ENCODE data around the gene OTULIN. TPM values are rescaled to one million over a fixed set of nuclear protein-coding genes. Genes with fewer than 3 reads are reported as not detected.
A peak's percentile ranks its signal among the peaks of the same experiment; 100 is the strongest.

OTULIN gene
- total and polyA plus RNA-seq, 11 donors: 7.6 to 42.0 (median 27.1) TPM

DNA sequence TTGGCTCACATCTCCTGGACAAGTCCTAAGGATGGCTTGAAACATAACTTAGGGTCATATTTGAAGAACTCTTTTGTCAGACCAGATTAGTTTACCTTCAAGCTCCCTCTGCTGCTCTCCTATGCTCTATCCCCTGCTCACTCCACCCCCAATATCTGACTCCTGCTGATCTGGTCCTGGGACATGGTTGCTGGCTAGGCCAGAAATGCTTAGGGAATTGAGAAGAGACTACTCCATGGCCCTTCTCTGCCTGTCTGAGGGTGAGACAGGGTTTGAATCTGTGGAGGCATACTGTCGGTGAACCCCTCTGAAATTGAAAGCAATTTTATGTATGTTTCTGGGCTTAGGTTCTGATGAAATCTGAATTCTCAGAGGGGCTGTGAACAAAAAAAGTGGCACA, 3.3 kb downstream of the OTULIN start:
- intact Hi-C loops (cut with DNase I): no loop called here
- ATAC-seq: no peak

DNA sequence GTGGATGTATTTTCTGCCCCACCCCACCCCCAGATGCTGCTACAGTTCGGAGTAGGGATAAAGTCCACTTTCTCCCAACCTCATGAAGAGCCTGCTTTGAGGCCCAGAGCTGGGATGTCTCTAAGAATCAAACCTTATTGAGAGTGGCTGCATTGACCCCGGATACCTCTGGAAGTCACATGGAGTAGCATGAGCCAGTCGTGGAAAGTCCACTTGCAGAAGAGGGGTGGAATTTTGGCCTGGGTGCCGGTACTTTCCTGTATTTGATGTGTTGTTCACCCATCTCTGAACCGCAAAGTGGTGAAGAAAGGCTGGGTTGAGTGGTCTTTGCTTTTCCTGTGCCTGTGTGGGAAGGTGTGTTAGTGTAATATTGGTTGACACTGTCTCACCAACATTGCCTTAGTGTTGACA, 3.7 kb downstream of the OTULIN start:
- H3K27me3 ChIP-seq: no peaks in the 10 kb centered on the region
- H3K9me3 ChIP-seq: no peaks in the 10 kb centered on the region
- TF ChIP-seq, protein P1, sequence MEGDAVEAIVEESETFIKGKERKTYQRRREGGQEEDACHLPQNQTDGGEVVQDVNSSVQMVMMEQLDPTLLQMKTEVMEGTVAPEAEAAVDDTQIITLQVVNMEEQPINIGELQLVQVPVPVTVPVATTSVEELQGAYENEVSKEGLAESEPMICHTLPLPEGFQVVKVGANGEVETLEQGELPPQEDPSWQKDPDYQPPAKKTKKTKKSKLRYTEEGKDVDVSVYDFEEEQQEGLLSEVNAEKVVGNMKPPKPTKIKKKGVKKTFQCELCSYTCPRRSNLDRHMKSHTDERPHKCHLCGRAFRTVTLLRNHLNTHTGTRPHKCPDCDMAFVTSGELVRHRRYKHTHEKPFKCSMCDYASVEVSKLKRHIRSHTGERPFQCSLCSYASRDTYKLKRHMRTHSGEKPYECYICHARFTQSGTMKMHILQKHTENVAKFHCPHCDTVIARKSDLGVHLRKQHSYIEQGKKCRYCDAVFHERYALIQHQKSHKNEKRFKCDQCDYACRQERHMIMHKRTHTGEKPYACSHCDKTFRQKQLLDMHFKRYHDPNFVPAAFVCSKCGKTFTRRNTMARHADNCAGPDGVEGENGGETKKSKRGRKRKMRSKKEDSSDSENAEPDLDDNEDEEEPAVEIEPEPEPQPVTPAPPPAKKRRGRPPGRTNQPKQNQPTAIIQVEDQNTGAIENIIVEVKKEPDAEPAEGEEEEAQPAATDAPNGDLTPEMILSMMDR (IDR thresholded peaks at IDR 0.05): no peak
- TF ChIP-seq POLR2A (IDR thresholded peaks at IDR 0.05): no peak
- H3K4me3 ChIP-seq: peak overlapping the region in 1 of 12 donors; percentile 8
- H3K36me3 ChIP-seq: peaks cover 0 to 5% (median 0%) of the 10 kb centered on the region in 9 donors
- ATAC-seq (no peak), DNase-seq (no peak)
- intact Hi-C loops (cut with DNase I): no loop called here
- peaks cover 0 to 86% (median 68%) of the 10 kb centered on the region in 12 donors for H3K4me1 ChIP-seq
- 66 to 76% (median 72%) methylated on average over 5 of the region's 5 CpGs for WGBS, 4 donors
- H3K27ac ChIP-seq: peak overlapping the region in 5 of 12 donors; percentile 1 to 98 (median 33)

More for the DNA sequence above, 3.3 kb downstream of the OTULIN start:
- TF ChIP-seq, protein P1 (IDR thresholded peaks at IDR 0.05): no peak
- TF ChIP-seq POLR2A (IDR thresholded peaks at IDR 0.05): no peak
- no peak for DNase-seq
- peaks cover 0 to 85% (median 67%) of the 10 kb centered on the region in 12 donors for H3K4me1 ChIP-seq
- 91 to 100% (median 96%) methylated on average over 1 of the region's 1 CpG for WGBS, 4 donors
- peaks cover 0 to 5% (median 0%) of the 10 kb centered on the region in 9 donors for H3K36me3 ChIP-seq
- H3K9me3 ChIP-seq: no peaks in the 10 kb centered on the region
- no peaks in the 10 kb centered on the region for H3K27me3 ChIP-seq
- peak overlapping the region in 1 of 12 donors; percentile 8 for H3K4me3 ChIP-seq
- peak overlapping the region in 5 of 12 donors; percentile 1 to 98 (median 33) for H3K27ac ChIP-seq

DNA sequence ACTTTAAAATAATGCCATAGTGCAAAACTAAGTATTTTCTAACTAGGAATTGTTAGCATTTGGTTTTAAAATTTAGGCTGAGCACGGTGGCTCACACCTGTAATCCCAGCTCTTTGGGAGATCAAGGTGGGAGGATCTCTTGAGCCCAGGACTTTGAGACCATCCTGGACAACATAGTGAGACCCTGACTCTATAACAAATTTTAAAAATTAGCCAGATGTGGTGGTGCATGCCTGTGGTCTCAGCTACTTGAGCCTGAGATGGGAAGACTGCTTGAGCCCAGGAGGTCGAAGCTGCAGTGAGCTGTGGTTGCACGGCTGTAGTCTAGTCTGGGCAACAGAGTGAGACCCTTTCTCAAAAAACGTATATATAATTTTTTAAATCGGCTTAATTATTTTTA, 4.9 kb downstream of the OTULIN start:
- peak overlapping the region in 1 of 12 donors; percentile 98 for H3K27ac ChIP-seq
- no peak for TF ChIP-seq POLR2A (IDR thresholded peaks at IDR 0.05)
- TF ChIP-seq, protein P1 (IDR thresholded peaks at IDR 0.05): no peak
- peaks cover 0 to 12% (median 0%) of the 10 kb centered on the region in 9 donors for H3K36me3 ChIP-seq
- no peaks in the 10 kb centered on the region for H3K9me3 ChIP-seq
- 93 to 96% (median 94%) methylated on average over 5 of the region's 5 CpGs for WGBS, 4 donors
- no peaks in the 10 kb centered on the region for H3K27me3 ChIP-seq
- ATAC-seq (no peak), DNase-seq (no peak)
- H3K4me1 ChIP-seq: peaks cover 0 to 83% (median 65%) of the 10 kb centered on the region in 12 donors
- intact Hi-C loops (cut with DNase I): no loop called here
- H3K4me3 ChIP-seq: no peak overlapping the region

DNA sequence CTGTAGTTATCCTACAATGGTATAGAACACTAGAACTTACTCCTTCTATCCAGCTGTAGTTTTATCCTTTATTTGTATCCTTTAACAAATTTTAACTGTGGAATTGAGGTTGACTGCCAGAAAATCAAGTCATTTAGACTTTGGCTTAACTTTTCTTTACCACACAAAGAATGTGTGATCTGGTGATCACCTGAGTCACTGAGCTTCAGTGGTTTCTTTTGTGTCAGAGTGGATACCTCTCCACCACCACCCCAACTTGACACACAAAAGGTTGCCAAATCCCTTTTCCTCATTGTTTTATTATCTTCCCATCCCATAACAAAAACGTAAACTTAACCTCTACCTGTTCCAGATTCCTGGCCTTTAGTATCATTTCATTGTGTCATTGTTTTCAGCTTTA, 5.5 kb downstream of the OTULIN start:
- intact Hi-C loops (cut with DNase I): no loop called here
- ATAC-seq (no peak), DNase-seq (no peak)
- H3K4me1 ChIP-seq: peaks cover 0 to 88% (median 67%) of the 10 kb centered on the region in 12 donors
- H3K27me3 ChIP-seq: no peaks in the 10 kb centered on the region
- H3K36me3 ChIP-seq: peaks cover 0 to 12% (median 0%) of the 10 kb centered on the region in 9 donors
- WGBS, 4 donors: 68 to 84% (median 73%) methylated on average over 1 of the region's 1 CpG
- TF ChIP-seq POLR2A (IDR thresholded peaks at IDR 0.05): no peak
- TF ChIP-seq, protein P1 (IDR thresholded peaks at IDR 0.05): no peak
- H3K9me3 ChIP-seq: no peaks in the 10 kb centered on the region
- H3K4me3 ChIP-seq: no peak overlapping the region
- H3K27ac ChIP-seq: no peak overlapping the region
